ENCODE results near the gene NELL1.

The NELL1 gene

GRCh38 chr11:21564833-21565682, 895.7 kb downstream of the NELL1 start:
- no peak for TF ChIP-seq CTCF (IDR thresholded peaks at IDR 0.05; ENCODE audit: low read length, missing control alignments)
- DNase-seq (ENCODE audit: low read depth) = no peak
- no peak overlapping the region for H3K4me3 ChIP-seq (replicated peaks; ENCODE audit: low read depth, low read length)

DNA sequence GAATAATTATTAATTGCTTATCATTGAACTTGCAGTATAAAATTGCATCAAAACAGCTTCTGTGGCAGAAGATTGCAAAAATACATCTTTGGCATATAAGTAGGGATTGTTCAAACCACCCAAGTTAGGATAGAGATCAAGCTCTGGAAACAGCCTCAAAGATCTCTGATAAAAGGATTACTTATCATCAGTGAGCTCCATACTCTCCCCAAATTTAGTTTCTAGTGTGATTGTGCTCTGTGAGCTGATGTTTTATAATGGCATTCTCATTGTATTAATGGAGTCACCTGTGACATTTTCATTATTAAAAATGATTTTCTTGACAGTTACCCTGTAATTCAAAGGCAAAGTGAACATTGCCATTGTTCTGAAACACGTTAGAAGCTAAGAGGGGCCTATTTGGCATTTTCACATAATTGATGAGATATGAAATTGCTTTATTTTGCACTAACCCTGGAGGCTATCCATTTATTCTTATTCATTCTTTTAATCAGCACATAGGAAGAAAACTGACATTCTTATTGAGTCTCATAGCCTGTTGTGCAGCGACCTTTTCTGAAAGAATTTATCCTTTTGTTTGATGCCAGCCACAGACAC, 897.2 kb downstream of the NELL1 start:
- DNase-seq (ENCODE audit: low read depth) = no peak
- no peak for TF ChIP-seq CTCF (IDR thresholded peaks at IDR 0.05; ENCODE audit: low read length, missing control alignments)
- no peak overlapping the region for H3K4me3 ChIP-seq (replicated peaks; ENCODE audit: low read depth, low read length)

- TF ChIP-seq CTCF (IDR thresholded peaks at IDR 0.05; ENCODE audit: low read length, missing control alignments) = no peak
- DNase-seq (ENCODE audit: low read depth) = no peak
- H3K4me3 ChIP-seq (replicated peaks; ENCODE audit: low read depth, low read length) = no peak overlapping the region
These were observed 898.4 kb downstream of the NELL1 start for GRCh38 chr11:21567645-21568290.

DNA sequence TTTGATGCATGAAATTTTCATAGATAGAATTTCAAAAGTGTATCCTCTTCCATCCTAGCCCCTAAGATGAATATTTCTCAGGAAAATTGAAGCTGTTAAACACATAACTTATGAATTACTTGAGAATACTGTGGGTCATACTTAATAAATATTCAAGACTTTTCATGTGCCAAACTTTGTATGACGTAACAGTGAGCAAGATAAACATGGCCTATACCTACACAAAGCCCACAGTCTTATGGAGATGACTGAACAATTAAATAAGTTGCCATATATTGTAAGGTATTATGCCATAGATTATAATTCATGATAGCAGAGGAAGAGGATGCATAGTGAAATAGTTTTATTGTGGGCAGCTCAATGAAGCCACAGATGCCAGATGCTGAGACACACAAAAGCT, 902.8 kb downstream of the NELL1 start:
- DNase-seq (ENCODE audit: low read depth) = no peak
- no peak for TF ChIP-seq CTCF (IDR thresholded peaks at IDR 0.05; ENCODE audit: low read length, missing control alignments)
- H3K4me3 ChIP-seq (replicated peaks; ENCODE audit: low read depth, low read length) = no peak overlapping the region

- no peak for DNase-seq (ENCODE audit: low read depth)
- no peak overlapping the region for H3K4me3 ChIP-seq (replicated peaks; ENCODE audit: low read depth, low read length)
- TF ChIP-seq CTCF (IDR thresholded peaks at IDR 0.05; ENCODE audit: low read length, missing control alignments) = no peak
These were observed 913.4 kb downstream of the NELL1 start for GRCh38 chr11:21582791-21583190.

DNA sequence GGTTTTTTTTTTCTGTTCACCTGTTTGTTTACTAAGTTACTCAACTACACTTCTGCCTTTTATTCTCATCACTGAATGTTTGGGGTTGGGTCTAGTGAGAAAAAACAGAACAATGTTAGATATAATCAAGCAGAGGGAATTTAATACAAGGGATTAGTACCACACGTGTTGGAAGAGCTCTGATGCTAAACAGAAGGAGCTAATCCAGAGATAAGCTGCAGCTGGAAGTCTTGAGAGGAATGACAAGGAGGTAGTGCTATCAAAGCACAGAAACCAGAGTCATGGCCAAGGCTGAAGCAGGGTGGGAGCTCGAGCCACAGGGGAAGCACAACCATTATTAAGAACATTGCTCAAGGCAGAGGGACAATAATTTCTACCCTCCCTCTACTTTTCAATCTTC, 919.4 kb downstream of the NELL1 start:
- no peak for TF ChIP-seq CTCF (IDR thresholded peaks at IDR 0.05; ENCODE audit: low read length, missing control alignments)
- H3K4me3 ChIP-seq (replicated peaks; ENCODE audit: low read depth, low read length) = no peak overlapping the region
- no peak for DNase-seq (ENCODE audit: low read depth)
